ELF-1 (cell line): ENCODE measurements around the gene PRCD.
"Not testable (repeated sequence)": the region's sequence is repeated elsewhere in the genome, so short reads cannot be mapped to it uniquely, and the experiment has no call there.

Experiments used
- DNase-seq: peaks from one replicate; pipeline ENCODE4 v3.0.0-alpha.2; 2016; ENCODE audit warnings: low read depth, low spot score

PRCD gene

DNA sequence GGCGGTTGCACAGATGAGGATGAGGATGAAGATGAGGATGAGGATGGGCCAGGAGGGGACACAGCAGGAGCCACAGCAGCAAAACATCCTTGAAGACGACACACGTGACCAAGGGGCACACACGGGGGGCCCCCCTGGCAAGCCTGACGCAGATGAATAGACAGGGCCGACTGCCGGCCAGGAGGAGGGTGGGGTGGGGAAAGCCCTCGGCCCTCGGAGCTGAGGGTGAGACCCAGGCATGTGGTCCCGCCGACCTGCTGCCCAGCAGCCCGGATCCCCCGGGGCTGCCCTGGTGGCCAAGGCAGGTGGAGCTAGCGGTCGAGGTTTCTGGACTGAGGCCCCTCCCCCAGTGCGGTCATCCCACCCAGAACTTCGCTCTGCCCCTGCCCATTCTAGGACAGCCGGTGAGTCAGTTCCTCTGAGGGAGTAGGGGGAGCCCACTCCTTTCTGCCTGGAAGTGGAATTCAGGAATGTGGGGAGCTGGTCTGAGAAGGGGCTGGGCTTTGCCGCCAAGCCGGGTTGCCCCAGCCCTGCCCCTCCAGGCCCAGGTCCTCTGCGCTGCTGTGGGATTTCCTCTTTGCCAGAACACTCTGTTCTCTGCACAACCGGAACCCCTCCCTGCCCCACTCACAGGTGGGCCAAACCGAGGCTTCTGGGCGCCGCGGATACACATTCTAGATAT lies 12.3 kb upstream of the PRCD start:
- peak; percentile 85 for DNase-seq

DNA sequence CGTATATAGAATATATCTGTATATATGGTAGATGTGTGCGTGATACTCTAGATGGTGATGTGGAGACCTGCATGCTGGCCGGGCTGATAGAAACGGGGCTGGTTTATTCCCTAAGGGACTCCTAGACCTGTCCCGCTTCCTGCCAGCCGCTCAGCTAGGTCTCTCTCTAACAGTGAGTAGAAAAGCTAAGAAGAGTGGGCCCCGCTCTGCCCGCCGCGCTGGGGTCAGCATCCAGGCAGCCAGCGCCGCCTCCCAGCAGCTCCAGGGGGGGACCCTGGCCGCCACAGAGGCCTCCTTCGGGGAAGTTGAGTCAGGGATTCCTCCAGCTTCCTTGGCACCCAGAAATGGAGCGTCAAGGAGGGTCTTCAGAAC lies 11.7 kb upstream of the PRCD start:
- no peak for DNase-seq

DNA sequence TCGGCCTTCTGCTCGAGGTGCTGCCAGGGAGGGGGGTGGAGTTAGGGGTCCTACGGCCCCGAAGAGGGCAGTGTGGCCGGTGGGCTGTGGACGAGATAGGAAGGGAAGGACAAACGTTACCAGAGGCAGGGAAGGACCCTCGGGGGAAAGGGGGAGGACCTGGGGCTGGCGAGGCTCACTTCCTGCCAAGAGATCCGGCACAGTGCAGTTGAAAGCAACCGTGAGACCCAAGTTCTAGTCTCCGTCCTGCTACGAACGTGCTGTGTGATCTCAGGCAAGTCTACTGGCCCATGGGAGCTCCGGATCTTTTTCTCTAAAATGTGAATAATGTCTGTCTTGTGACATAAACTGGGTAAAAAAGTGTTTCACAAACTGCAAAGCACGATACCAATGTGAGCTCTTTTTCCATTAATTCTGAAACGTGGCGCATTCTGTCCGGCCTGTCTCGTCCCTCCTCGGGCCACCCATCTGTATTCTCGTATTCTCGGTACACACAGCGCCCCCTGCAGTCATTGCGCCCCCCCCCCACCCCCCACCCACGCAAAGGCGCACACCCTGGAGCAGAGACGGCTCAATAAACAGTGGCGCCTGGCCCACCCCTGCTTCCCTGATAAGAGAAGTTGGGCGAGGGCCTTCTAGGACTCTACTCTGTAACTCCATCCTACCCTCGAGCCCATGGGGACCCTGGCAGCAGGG lies 11.2 kb upstream of the PRCD start:
- peak; percentile 10 for DNase-seq

DNA sequence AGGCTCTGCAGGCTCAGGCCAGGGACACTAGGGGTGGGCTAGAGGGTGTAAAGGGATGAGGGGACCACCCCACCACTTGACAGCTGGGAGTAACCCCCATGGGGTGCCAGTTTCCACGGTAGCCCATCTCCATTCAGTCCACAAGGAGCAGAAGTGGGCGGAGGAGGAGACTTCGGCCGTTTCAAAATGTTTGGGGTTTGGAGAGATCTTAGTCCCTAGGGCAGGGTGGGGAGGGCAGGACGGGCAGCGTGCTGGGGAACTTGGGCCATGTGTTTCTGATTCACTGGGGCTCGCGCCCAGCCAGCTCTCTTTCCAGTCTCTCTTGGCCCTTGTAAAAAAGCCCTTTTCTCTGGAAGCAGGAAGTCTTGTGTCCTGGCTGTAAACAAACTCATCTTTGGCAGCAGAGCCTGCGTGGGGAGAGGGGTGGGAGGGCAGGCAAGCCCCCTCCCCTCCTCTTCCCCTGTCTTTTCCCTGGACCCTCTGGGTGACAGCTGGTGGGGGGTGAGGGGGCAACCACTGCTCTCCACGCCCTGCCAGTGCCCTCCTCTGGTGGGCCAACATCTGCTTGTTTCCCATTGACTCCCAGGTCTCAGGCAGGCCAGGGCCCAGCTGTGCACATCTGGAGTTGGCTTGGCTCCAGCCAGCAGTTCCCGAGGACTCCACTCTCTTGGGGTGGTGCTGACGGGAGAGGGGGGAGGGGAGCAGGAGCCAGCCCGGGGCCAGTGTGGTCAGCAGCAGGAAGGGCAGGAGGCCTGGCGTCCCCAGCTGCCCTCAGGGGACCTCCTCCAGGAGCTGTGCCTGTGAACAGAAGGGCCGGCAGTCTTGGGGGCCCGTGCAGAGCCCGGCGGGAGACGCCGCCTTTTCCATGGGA lies 10.4 kb upstream of the PRCD start:
- peak; percentile 77 for DNase-seq

DNA sequence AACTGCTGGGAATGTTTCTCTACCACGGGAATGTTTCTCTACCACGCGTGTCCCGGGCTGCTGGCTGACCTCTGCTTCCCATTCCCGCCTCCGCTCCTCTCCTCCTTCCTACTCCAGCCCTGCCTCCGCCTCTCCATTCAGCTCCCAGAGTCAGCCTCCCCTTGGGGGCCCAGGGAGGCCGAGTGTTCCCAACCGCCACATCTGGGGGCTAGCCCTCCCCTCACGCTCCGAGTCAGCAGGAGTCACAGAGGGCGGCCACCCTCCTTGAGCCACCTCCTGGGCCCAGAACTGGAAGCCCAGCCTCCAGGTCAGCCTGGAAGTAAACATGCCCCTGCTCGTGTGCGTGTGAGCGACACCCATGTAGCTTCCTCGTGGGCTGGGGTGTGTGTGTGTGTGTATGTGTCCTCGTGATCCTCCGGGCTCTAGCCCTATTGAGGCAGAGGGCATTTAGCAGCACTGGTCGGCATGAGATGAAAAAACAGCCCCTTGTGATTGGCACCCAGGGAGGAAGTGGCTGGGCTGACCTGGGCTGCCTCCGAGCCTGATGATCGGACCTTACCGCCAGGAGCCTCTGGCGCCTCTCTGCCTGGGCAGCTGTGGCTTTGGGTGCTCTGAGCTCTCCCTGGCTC lies 9.6 kb upstream of the PRCD start:
- peak; percentile 50 for DNase-seq

DNA sequence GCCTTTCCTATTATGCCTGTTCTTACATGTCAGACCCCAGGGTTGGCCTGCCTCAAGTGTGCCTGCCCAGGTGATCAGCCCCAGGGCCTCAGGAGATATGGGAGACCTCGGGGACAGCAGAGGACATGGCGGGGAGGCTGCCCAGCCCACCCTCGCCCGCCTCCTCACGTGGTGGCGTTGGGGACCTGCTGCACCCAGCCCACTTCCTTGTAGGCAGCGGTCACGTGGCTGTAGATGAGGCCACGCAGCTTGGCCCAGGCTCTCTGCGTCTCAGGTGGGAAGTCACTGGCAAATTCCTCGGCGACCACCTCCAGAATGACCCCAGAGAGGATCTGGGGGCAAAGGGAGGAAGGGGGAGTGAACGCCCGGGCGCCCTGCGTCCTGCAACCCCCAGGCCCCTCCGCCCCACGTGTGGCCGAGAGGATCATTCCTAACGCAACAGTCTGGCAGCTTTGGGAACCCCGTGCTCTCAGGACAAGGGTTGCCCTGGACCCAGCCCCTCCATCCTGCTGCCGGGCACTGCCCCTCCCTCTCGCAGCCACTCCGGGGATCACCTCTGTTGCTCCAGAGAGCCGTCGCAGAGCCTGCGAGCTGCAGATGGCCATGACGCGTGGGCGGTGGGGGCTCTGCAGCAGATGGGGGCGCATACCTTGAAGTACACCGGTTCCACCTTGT lies 8.9 kb upstream of the PRCD start:
- DNase-seq: no peak

DNA sequence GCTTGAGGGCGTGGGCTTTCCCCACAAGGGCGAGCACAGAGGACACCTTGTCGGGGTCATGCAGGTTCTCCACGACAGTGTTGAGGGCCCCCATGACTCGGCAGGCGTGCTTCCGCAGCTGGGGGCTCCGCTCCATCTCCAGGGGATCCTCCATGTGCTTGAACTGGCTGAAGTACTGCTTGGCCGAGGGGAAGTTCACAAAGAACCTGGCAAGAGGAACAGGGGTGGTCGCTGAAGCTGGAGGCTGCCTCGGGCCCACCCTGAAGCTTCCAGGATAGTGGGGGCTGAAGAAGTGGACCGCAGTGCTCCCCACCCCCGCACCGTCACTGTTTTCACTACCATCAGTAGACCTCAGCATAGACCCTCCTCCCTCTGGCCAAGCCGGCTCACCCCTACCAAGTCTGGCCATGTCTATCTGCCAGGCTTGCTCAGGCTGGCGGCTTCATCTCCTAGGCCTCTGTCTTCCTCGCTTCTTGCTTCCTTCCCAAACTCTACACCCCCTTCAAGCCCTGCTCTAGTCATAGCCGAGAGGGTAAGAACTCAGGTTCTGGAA lies 8.3 kb upstream of the PRCD start:
- no peak for DNase-seq

DNA sequence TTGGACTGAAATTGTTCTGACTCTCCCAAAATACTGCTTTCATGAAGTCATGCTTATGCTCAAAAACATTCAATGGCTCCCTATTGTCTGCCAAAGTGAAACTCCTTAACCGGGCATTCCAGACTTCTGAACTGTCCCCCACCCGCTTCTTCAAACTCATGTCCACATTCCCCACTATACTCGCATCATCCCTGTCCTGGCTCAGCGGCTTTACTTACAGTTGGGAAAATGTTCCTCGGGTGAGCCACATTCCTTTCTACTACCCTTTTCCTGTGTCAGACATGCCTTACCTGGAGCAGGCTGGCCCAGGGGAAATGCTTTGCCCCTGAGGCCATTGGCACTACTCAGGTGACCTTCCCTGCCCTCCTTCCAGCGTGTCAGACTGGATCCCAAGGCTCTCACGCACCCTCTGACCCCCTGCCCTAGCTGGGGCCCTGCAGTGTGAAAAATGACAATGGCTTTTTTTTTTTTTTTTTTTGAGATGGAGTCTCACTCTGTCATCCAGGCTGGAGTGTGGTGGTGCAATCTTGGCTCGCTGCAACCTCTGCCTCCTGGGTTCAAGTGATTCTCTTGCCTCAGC lies 7.7 kb upstream of the PRCD start:
- no peak for DNase-seq

DNA sequence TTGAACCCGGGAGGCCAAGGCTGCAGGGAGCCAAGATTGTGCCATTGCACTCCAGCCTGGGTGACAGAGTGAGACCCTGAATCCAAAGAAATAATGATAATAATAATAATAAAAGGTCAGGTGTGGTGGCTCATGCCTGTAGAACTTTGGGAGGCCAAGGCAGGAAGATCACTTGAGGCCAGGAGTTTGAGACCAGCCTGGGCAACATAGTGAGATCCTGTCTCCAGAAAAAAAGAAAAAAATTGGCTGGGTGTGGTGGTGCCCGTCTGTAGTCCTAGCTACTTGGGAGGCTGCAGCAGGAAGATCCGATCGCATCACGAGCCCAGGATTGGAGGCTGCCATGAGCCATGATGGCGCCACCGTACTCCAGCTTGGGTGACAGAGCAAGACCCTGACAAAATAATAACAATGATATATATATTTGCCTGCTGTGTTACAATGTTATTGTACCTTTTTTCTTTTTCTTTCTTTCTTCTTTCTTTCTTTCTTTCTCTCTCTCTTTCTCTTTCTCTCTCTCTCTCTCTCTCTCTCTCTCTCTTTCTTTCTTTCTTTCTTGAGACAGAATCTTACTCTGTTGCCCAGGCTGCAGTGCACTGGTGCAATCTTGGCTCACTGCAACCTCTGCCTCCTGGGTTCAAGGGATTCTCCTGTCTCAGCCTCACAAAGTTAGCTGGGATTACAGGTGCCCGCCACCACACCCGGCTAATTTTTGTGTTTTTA lies 6.0 kb upstream of the PRCD start:
- not testable (repeated sequence) for DNase-seq

DNA sequence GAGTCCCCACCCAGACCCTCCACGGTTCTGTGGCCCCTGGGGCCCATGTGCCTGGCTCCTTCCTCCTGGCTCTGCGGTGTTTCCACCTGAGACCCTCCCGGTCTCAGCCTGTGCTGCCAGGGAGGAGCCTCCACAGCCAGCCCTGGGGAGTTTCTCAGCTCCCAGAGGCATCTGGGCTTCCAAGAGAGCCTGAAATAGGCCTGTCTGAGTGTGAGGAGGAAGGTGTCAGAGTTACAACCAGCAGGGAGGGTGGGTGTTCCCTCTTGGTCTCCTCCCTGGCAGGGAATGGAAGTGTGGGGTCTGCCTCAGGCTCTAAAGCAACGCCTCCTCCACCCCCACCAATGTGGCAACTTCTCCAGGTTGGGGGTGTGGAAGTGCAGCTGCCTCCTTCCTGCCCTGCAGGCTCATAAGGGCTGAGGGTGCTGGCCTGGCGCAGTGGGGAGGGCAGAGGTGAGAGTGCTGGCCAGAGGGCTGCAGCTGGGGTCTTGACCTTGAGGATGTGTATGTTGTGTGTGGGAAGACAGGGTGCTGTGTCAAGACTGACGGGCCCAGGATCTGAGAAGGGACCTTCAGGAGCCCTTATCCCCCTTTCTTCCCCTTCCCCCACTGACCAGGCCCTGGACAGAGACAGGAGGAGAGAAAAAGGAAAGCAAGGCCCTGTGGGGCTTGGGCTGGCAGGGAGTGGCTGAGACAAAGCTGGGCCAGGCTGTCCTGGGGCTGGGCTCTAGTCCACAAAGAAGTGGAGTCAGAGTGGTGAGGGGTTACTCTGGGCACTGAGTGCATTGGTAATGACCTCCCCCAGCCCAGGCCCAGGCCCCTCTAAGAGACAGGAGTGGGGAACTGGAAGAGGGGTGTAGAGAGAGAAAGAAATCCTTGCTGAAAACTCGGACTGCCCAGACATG lies 4.8 kb upstream of the PRCD start:
- no peak for DNase-seq

DNA sequence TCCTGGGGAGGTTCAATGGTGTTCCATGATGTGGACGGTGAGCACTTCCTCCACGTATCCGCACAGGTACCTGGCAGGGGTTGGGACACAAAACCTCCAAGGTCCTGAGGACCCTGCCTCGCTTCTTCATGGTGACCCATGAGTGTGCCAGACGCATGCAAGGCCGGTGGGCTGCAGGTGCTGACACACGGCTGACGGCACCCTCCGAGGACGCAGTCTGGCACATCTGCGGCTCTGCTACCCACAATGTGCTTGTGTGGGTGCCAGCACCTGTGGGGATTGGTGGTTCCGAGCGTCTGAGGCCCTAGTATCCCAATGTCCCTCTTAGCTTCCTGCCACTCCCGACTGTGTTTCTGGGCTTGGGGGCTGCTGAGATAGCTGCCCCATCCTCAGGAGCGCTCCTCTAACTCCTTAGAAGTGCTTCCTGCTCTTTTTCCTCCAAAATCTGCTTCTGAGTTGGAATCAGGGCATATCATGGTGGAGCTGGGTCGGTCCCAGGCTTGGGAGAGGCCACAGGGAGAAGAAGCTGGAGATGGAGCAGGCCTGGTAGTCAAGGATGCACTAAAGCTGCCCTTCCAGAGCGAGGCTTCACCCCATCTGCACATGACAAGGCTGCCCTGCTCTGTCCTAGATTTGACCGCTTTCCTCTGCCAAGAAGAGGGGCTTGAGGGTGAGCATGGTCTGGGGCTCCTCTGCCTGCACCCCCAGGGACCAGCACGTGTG lies 3.9 kb upstream of the PRCD start:
- DNase-seq: no peak

DNA sequence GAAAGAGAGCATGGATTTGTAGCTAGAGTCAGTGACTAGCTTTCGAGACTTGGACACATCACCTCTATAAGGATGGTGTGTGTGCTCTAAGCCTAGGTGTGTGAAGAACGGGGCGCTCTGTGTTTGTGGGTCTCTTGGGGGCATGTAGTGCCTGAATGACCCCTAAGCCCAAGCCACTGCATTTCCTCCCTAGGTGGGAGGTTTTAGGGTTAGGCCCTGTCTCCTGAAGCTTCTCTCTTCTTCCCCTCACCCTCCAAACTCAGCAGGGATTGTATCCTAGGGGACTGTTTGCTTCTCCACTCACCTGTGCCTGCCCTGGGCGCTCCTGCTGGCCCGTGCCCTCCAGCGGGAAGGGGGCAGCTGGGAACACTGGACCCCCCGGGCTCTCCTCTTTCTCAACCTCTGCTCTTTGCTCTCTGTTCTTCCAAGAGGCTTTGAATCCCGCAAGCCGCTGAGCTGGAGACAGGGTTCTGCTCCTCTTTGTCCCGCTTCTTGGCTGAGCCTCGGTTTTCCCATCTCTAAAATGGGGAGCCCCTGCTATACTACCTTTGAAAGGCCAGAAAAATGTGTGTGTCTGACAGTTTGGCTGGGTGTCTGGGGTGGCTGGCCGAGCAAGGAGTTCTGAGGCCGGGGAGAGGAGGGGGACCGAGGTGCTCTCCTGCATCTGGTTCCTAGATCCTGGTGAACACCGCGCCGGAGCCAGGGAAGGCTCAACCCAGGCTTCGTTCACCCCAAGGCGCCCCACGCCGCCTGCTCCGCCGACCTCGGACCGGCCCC lies 3.1 kb upstream of the PRCD start:
- DNase-seq: no peak

DNA sequence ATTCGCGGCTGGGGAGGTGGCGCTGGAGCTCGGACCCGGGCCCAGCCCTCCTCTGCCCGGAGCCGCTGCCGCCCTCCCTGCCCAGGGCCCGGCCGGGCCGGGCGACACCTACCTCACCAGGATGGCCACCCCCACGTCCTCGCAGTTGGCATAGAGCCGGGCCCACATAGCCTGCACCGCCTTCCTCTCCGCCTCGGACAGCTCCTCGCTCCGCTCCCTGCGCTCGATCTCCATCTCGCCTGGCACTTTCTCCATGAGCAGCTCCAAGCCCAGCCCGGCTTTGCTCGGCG lies 2.6 kb upstream of the PRCD start:
- no peak for DNase-seq

DNA sequence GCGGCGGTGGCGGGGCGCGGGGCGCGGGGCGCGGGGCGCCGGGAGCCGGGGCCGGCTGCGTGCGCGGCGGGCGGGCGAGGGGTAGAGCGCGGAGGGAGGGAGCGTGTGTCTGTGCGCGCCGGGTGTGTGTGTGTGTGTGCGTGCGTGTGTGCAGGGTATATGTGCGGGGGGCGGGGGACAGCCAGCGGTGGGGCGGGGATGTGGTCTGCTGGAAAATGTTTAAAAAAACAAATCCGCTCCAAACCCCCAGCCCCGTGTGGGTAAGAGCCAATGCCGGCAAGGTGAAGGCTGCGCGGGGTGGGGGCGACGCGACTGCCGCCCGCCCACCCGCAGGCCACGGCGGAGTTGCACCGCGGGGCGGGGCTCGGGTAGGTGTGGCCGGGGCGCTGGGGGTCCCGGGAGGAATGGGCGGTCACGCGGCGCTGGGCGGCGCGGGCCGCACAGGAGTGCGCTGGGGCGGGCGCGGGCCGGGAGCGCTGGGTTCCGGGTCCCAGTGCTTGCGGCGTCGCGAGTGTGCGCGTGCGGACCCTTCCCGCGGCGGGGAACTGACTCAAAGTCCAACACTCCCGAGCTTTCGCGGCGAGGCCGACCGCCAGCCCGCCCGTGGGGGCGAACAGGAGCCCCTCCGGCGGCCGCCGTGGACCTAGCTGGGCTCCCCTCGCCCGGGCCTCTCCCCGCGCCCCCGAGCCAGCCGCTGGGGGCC lies 2.1 kb upstream of the PRCD start, which contains the start of gene CYGB:
Gene CYGB (minus strand): TSS at position 132 of the 703 bp plus-strand sequence. CDS start 167 bp downstream, outside the sequence.
- DNase-seq: no peak

DNA sequence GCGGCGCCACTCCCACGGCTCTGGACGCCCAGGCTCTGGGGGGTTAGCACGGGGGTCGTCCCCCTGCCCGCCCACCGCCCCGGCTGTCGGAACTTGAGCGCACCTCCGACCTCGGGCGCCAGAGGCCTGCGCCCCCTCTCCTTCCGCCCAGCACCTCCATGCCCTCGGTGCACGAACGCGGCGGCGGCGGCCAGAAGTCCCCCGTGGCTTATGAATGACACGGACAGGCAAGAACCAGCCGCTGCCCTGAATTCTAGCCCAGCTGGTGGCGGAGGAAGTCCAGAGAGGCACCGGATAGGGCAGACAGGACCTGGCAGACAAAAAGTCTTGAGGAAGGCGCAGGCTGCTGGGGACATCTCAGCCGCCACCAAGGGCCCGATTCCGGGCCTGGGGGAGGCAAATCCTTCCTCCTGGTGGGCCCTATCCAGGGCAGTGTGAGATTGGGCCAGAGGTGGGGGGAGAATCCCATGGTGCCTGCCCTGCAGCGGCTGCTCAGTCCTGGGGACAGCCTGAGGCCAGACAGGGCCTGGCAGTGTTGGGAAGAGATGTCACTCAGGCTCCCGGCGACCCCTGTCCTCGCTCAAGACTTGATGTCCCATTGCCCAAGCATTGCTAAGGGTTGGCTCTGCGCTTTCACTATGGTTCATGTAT lies 1.4 kb upstream of the PRCD start:
- no peak for DNase-seq

DNA sequence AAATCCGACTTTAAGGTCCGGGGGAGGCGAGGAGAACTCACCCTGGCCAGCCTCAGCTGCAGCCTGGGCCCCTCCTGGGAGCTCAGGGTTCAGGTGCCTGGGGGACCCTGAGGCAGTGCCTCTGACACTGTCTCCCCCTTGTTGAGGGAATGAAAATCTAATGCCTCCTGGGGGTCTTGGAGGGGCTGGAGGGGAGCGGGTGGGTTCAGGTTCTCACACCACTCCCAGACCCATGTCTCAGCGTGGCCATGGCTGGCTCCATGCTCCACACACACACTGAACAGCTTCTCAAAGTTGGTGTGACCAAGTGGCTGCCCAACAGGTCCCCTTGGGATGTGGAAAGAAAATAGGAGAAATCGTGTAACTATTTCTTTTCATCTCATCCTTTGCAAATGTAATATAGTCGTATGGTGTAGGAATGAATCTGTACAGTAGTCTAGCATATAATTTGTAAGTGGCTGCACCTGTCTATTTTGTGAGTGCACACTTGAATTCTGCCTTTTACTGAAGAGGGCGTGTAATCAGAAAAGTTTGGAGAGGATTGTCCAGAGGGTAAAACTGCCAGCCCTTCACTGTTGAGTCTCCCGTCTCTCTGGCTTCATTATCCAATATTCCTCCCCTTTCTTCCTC lies 788 bp upstream of the PRCD start:
- no peak for DNase-seq
